ENCODE measurements around the gene SPRED2. TPM values are rescaled to one million over a fixed set of nuclear protein-coding genes. Genes with fewer than 3 reads are reported as not detected.
A peak's percentile ranks its signal among the peaks of the same experiment; 100 is the strongest.

SPRED2 gene
- total RNA-seq, 2 experiments from 2014 or later, result 6.1 to 8.9 TPM

DNA sequence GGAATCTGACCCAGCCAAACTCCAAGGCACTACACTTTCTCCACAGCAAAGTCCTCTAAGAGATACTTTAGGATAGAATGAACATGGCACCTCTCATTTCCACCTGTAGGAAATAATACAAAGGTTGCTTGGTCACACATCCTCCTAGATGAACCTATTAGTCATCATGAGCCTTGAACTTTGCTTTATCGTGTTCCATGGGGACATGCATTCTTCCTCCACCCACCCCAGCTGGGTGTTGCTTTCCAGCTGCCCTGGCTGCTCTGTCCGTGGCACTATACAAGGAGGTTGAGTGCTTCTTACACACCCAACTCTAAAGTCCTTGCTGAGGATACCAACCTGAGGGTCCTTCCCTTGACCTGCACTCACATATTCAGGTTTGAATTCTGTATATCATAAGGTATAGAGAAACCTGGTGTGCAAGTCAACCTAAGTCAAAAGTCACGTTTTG, 52.7 kb downstream of the SPRED2 start:
- ChIA-PET POLR2A (no interaction called here), CTCF (no interaction called here)
- no peaks in the 10 kb centered on the region for H3K36me3 Mint-ChIP-seq
- H3K27me3 Mint-ChIP-seq, result peaks cover 7% of the 10 kb centered on the region
- H3K4me1 Mint-ChIP-seq (ENCODE audit: low read depth), result peaks cover 38% of the 10 kb centered on the region
- H3K9me3 Mint-ChIP-seq, result no peaks in the 10 kb centered on the region
- H3K4me3 Mint-ChIP-seq, result no peak overlapping the region
- no peak for DNase-seq
- intact Hi-C loops (cut with micrococcal nuclease), result loop anchor here (5.0 kb wide), 1 partner anchor 38 kb away; no protein-coding TSS in a partner anchor
- H3K27ac Mint-ChIP-seq, result no peak overlapping the region

DNA sequence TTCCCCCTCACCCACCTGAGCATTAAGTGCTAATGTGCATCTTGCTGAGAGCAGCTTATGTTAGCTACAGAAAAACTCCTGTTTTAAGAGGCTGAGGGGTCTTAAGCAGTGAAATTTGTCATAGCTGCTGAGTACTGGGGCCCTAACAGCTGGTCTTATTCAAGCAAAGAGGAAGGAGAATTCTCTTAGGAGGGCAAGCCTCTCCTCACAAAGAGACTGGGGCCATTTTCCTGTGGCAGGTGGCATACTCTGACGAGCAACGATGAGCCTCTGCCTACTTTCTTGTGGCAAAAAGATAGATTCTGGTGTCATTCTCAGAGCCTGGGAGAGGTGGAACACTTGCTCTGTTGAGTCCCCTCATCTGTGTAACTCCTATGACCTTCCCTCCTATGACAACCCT, 53.2 kb downstream of the SPRED2 start:
- intact Hi-C loops (cut with micrococcal nuclease), result no loop called here
- H3K4me1 Mint-ChIP-seq (ENCODE audit: low read depth), result peaks cover 42% of the 10 kb centered on the region
- no peaks in the 10 kb centered on the region for H3K36me3 Mint-ChIP-seq
- ChIA-PET POLR2A (no interaction called here), CTCF (interaction anchor here (0.6 kb wide), 1 partner anchor 431 kb away, joined by 3 read pairs; no protein-coding TSS in a partner anchor)
- no peaks in the 10 kb centered on the region for H3K9me3 Mint-ChIP-seq
- H3K27me3 Mint-ChIP-seq, result peaks cover 6% of the 10 kb centered on the region
- H3K27ac Mint-ChIP-seq, result no peak overlapping the region
- DNase-seq, result no peak
- no peak overlapping the region for H3K4me3 Mint-ChIP-seq

DNA sequence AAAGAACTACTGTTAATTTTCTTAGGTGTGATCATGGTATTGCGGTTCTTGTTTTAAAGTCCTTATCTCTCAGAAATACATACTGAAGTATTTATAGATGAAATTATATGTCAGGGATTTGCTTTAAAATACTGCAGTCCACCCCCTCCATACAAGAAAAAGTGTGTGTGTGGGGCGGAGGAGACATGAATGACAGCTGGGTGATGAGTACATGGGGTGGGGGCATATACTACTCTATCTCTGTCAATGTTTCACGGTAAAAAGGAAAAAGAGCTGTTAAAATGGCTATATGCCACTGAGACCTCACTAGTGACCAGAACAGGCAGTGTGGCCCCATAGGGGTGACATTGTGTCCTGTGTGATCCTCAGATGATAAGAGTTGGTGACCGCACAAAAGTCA, 54.1 kb downstream of the SPRED2 start:
- ChIA-PET CTCF (interaction anchor here (1.5 kb wide), 1 partner anchor 175 kb away, joined by 3 read pairs; no protein-coding TSS in a partner anchor), POLR2A (interaction anchor here (0.8 to 1.1 kb wide), 2 partner anchors 9 to 10 kb away, joined by 3 to 4 read pairs; no protein-coding TSS in a partner anchor)
- no peak overlapping the region for H3K27ac Mint-ChIP-seq
- peaks cover 35% of the 10 kb centered on the region for H3K4me1 Mint-ChIP-seq (ENCODE audit: low read depth)
- intact Hi-C loops (cut with micrococcal nuclease), result no loop called here
- no peaks in the 10 kb centered on the region for H3K36me3 Mint-ChIP-seq
- H3K4me3 Mint-ChIP-seq, result no peak overlapping the region
- H3K9me3 Mint-ChIP-seq, result no peaks in the 10 kb centered on the region
- DNase-seq, result no peak
- H3K27me3 Mint-ChIP-seq, result peaks cover 6% of the 10 kb centered on the region

DNA sequence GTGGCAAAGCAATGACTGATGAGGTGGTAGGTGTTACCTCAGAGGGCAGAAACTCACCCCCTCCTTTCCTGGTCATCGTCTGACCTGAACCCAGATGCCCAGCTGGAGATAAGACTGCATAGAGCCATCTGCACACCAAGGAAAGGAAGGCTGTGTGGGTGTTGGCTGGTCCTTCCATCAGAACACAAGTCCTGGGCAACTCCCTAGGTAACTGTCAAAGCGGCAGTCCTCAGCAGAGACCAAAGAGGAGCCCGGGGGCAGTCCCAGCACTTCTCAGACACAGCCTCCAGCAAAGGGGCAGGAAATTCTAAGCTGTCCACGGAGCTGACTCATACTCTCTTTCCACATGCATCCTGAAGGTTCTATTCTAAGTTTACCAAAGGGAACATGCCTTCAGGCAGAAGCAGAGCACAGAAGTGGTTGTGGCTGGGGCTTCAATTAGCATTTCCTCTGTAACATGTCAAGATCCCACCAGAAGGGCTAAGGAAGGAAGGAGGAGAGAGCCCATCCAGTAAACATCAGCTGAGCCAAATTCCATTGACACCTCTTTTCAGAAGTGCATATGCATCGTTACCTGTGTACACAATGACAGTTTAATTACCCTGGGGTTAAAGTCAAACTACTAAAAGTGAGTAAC, 54.7 kb downstream of the SPRED2 start:
- Mint-ChIP-seq H3K9me3 (no peaks in the 10 kb centered on the region), H3K4me3 (no peak overlapping the region), H3K27ac (no peak overlapping the region), H3K4me1 (ENCODE audit: low read depth) (peaks cover 29% of the 10 kb centered on the region), H3K36me3 (no peaks in the 10 kb centered on the region), H3K27me3 (peaks cover 6% of the 10 kb centered on the region)
- intact Hi-C loops (cut with micrococcal nuclease), result no loop called here
- ChIA-PET CTCF (interaction anchor here (1.5 kb wide), 1 partner anchor 176 kb away, joined by 3 read pairs; no protein-coding TSS in a partner anchor), POLR2A (interaction anchor here (0.8 to 1.1 kb wide), 2 partner anchors 10 kb away, joined by 3 to 4 read pairs; no protein-coding TSS in a partner anchor)
- peak; percentile 51 for DNase-seq

GRCh38 chr2:65375723-65376122, 56.7 kb downstream of the SPRED2 start:
- Mint-ChIP-seq H3K27me3 (peaks cover 3% of the 10 kb centered on the region), H3K9me3 (no peaks in the 10 kb centered on the region), H3K4me3 (no peak overlapping the region), H3K36me3 (no peaks in the 10 kb centered on the region), H3K4me1 (ENCODE audit: low read depth) (peaks cover 15% of the 10 kb centered on the region), H3K27ac (no peak overlapping the region)
- no peak for DNase-seq
- intact Hi-C loops (cut with micrococcal nuclease), result no loop called here
- POLR2A ChIA-PET, result no interaction called here
- CTCF ChIA-PET, result no interaction called here

GRCh38 chr2:65374999-65375398, 57.4 kb downstream of the SPRED2 start:
- POLR2A ChIA-PET, result no interaction called here
- Mint-ChIP-seq H3K27ac (no peak overlapping the region), H3K4me3 (no peak overlapping the region), H3K4me1 (ENCODE audit: low read depth) (peaks cover 15% of the 10 kb centered on the region), H3K27me3 (peaks cover 3% of the 10 kb centered on the region), H3K9me3 (no peaks in the 10 kb centered on the region), H3K36me3 (no peaks in the 10 kb centered on the region)
- no peak for DNase-seq
- CTCF ChIA-PET, result no interaction called here
- intact Hi-C loops (cut with micrococcal nuclease), result no loop called here

- Mint-ChIP-seq H3K4me1 (ENCODE audit: low read depth) (peaks cover 15% of the 10 kb centered on the region), H3K9me3 (no peaks in the 10 kb centered on the region), H3K36me3 (no peaks in the 10 kb centered on the region), H3K27me3 (peaks cover 3% of the 10 kb centered on the region), H3K27ac (no peak overlapping the region), H3K4me3 (no peak overlapping the region)
- ChIA-PET POLR2A (interaction anchor here (1.4 kb wide), 1 partner anchor 15 kb away, joined by 3 read pairs; no protein-coding TSS in a partner anchor), CTCF (no interaction called here)
- DNase-seq, result no peak
- intact Hi-C loops (cut with micrococcal nuclease), result no loop called here
These were observed 57.8 kb downstream of the SPRED2 start for GRCh38 chr2:65374575-65374974.

DNA sequence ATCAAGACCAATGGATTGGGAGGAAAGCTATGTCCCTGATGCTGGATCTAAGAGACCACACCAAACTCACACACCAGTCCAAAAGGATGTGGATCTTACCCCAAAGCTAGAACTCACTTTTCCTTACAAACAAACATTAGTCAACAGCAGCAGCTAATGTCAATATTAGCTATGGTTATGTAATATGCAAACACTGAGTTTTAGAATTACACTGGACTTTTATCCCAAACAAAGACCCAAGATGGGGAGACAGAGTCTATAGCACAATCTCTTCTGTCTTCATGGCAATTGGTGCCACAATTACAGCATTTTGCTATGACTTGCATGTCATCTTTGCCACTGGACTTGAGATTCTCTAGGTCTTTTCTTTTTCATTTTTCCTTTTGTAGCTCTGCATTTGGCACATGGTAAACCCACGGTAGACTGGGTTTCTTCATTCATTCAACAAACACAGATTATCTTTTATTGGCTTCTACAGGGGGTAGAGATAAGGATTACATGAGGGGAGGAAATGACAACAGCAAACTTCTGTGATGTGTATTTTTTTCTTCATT, 59.0 kb downstream of the SPRED2 start:
- H3K27me3 Mint-ChIP-seq, result peaks cover 3% of the 10 kb centered on the region
- DNase-seq, result no peak
- ChIA-PET CTCF (interaction anchor here (1.1 kb wide), 1 partner anchor 10 kb away, joined by 4 read pairs; no protein-coding TSS in a partner anchor), POLR2A (interaction anchor here (1.1 to 1.4 kb wide), 2 partner anchors 12 to 14 kb away, joined by 3 read pairs; no protein-coding TSS in a partner anchor)
- H3K9me3 Mint-ChIP-seq, result no peaks in the 10 kb centered on the region
- H3K36me3 Mint-ChIP-seq, result no peaks in the 10 kb centered on the region
- H3K4me3 Mint-ChIP-seq, result no peak overlapping the region
- no peak overlapping the region for H3K27ac Mint-ChIP-seq
- intact Hi-C loops (cut with micrococcal nuclease), result no loop called here
- peaks cover 15% of the 10 kb centered on the region for H3K4me1 Mint-ChIP-seq (ENCODE audit: low read depth)

DNA sequence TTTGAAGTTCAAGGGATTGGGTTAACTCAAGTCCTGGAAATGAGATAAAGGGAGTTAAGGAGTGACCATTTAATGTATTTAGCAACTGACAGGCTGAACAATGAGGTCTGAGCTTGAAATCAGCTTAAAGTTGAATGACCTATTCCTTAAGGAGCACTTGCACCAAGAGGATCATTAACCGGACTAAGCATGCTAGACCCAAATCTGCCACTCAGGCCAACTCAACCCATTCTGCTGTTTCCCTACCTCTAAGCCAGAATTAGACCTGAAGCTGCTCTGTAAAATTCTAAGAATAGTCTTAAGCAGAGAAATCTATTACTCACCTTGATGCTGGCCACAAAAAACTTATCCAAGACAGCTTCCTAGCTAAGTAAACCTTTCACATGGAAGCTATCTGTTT, 59.8 kb downstream of the SPRED2 start:
- ChIA-PET CTCF (interaction anchor here (1.1 kb wide), 1 partner anchor 11 kb away, joined by 4 read pairs; no protein-coding TSS in a partner anchor), POLR2A (no interaction called here)
- H3K4me3 Mint-ChIP-seq, result no peak overlapping the region
- peaks cover 3% of the 10 kb centered on the region for H3K27me3 Mint-ChIP-seq
- no peak for DNase-seq
- intact Hi-C loops (cut with micrococcal nuclease), result no loop called here
- no peak overlapping the region for H3K27ac Mint-ChIP-seq
- H3K4me1 Mint-ChIP-seq (ENCODE audit: low read depth), result peaks cover 12% of the 10 kb centered on the region
- H3K36me3 Mint-ChIP-seq, result no peaks in the 10 kb centered on the region
- H3K9me3 Mint-ChIP-seq, result no peaks in the 10 kb centered on the region

- DNase-seq, result no peak
- no peaks in the 10 kb centered on the region for H3K9me3 Mint-ChIP-seq
- intact Hi-C loops (cut with micrococcal nuclease), result no loop called here
- ChIA-PET POLR2A (no interaction called here), CTCF (interaction anchor here (1.3 kb wide), 1 partner anchor 105 kb away, joined by 3 read pairs; no protein-coding TSS in a partner anchor)
- no peak overlapping the region for H3K27ac Mint-ChIP-seq
- peaks cover 17% of the 10 kb centered on the region for H3K4me1 Mint-ChIP-seq (ENCODE audit: low read depth)
- no peaks in the 10 kb centered on the region for H3K36me3 Mint-ChIP-seq
- no peaks in the 10 kb centered on the region for H3K27me3 Mint-ChIP-seq
- H3K4me3 Mint-ChIP-seq, result no peak overlapping the region
These were observed 61.3 kb downstream of the SPRED2 start for GRCh38 chr2:65371074-65371434.

- POLR2A ChIA-PET, result no interaction called here
- intact Hi-C loops (cut with micrococcal nuclease), result no loop called here
- H3K27me3 Mint-ChIP-seq, result no peaks in the 10 kb centered on the region
- no peak overlapping the region for H3K4me3 Mint-ChIP-seq
- CTCF ChIA-PET, result interaction anchor here (1.3 kb wide), 1 partner anchor 105 kb away, joined by 3 read pairs; no protein-coding TSS in a partner anchor
- H3K9me3 Mint-ChIP-seq, result no peaks in the 10 kb centered on the region
- no peaks in the 10 kb centered on the region for H3K36me3 Mint-ChIP-seq
- H3K4me1 Mint-ChIP-seq (ENCODE audit: low read depth), result peaks cover 18% of the 10 kb centered on the region
- H3K27ac Mint-ChIP-seq, result no peak overlapping the region
- no peak for DNase-seq
These were observed 61.9 kb downstream of the SPRED2 start for GRCh38 chr2:65370387-65371073.

DNA sequence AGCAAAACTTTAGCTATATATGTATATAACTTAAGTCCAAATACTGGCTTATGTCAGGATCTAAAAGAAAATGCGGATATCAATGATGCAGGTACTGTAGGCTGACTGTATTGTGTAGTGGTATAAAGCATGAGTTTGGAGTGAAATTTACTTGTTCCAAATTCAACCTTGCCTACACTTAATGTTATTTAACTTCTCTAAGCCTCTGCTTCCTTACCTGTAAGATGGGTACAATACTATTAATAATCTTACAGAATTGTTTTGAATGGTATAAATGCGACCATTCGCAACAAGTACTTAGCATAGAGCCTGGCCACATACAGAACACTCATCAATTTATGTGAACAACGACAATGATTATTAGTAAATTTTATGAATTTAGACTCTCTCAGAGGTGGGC, 62.4 kb downstream of the SPRED2 start:
- Mint-ChIP-seq H3K9me3 (no peaks in the 10 kb centered on the region), H3K4me1 (ENCODE audit: low read depth) (peaks cover 18% of the 10 kb centered on the region), H3K4me3 (no peak overlapping the region), H3K27me3 (no peaks in the 10 kb centered on the region), H3K36me3 (no peaks in the 10 kb centered on the region), H3K27ac (no peak overlapping the region)
- intact Hi-C loops (cut with micrococcal nuclease), result no loop called here
- ChIA-PET CTCF (no interaction called here), POLR2A (no interaction called here)
- no peak for DNase-seq
